Astrocyte (in vitro differentiated cells and primary cell): ENCODE measurements around the gene LHFPL5. TPM values are rescaled to one million over a fixed set of nuclear protein-coding genes. Genes with fewer than 3 reads are reported as not detected.

Experiments used
- DNase-seq: peaks from one replicate; pipeline ENCODE4 v3.0.0-alpha.2; 2010; ENCODE audit warnings: low read depth
- FAIRE-seq: peaks from 2 replicates; lab custom pipeline; 2011; peaks lifted over from hg19 to GRCh38; lab: Jason Lieb, UNC
- H2AFZ ChIP-seq: 2 replicates; pipeline ENCODE4 v1.6.0; 2012; ENCODE audit warnings: low read depth, low read length, inconsistent platforms
- H3K27ac ChIP-seq: 2 replicates; pipeline ENCODE4 v1.5.1; 2011; ENCODE audit warnings: low read depth, low read length, inconsistent platforms
- H3K27me3 ChIP-seq: 2 replicates; pipeline ENCODE4 v1.6.0; 2011; ENCODE audit warnings: low read length, inconsistent platforms; ENCODE audit not compliant: insufficient read depth
- H3K36me3 ChIP-seq: 2 replicates; pipeline ENCODE4 v1.5.1; 2011; ENCODE audit warnings: low read length, inconsistent platforms; ENCODE audit not compliant: insufficient read depth
- H3K4me1 ChIP-seq: 2 replicates; pipeline ENCODE4 v1.5.1; 2011; ENCODE audit warnings: low read length, inconsistent platforms; ENCODE audit not compliant: insufficient read depth
- H3K4me2 ChIP-seq: 2 replicates; pipeline ENCODE4 v1.6.0; 2012; ENCODE audit warnings: low read length, inconsistent platforms
- H3K4me3 ChIP-seq: 2 replicates; pipeline ENCODE4 v1.5.1; 2011; ENCODE audit warnings: low read depth, mild to moderate bottlenecking, low read length, inconsistent platforms; ENCODE audit not compliant: insufficient read depth
- H3K79me2 ChIP-seq: 2 replicates; pipeline ENCODE4 v1.6.0; 2012; ENCODE audit warnings: mild to moderate bottlenecking, low read length, inconsistent platforms; ENCODE audit not compliant: insufficient read depth
- H3K9ac ChIP-seq: 2 replicates; pipeline ENCODE4 v1.6.0; 2012; ENCODE audit warnings: mild to moderate bottlenecking, low read length, inconsistent platforms
- H3K9me3 ChIP-seq: 2 replicates; pipeline ENCODE4 v1.5.1; 2012; ENCODE audit warnings: low read depth, mild to moderate bottlenecking, low read length, inconsistent platforms; ENCODE audit not compliant: insufficient read depth
- H4K20me1 ChIP-seq: 2 replicates; pipeline ENCODE4 v1.6.0; 2012; ENCODE audit warnings: low read length, inconsistent platforms; ENCODE audit not compliant: insufficient read depth
- H3K27ac Mint-ChIP-seq: one replicate; pipeline ENCODE4 v1.8.0; 2021; ENCODE audit warnings: mild to moderate bottlenecking, mixed read lengths; ENCODE audit not compliant: unreplicated experiment
- H3K27me3 Mint-ChIP-seq: one replicate; pipeline ENCODE4 v1.8.0; 2021; ENCODE audit warnings: low read depth, mixed read lengths; ENCODE audit not compliant: unreplicated experiment
- H3K36me3 Mint-ChIP-seq: one replicate; pipeline ENCODE4 v1.8.0; 2021; ENCODE audit warnings: low read depth, mixed read lengths; ENCODE audit not compliant: unreplicated experiment
- H3K4me1 Mint-ChIP-seq: one replicate; pipeline ENCODE4 v1.8.0; 2021; ENCODE audit warnings: low read depth, mixed read lengths; ENCODE audit not compliant: unreplicated experiment
- H3K4me3 Mint-ChIP-seq: one replicate; pipeline ENCODE4 v1.8.0; 2021; ENCODE audit warnings: mild to moderate bottlenecking, moderate library complexity, mixed read lengths; ENCODE audit not compliant: unreplicated experiment
- H3K9me3 Mint-ChIP-seq: one replicate; pipeline ENCODE4 v1.8.0; 2021; ENCODE audit warnings: mild to moderate bottlenecking, mixed read lengths; ENCODE audit not compliant: unreplicated experiment
- EZH2 ChIP-seq: IDR thresholded peaks from 2 replicates; pipeline ENCODE4 v1.6.1; 2012; ENCODE audit warnings: mild to moderate bottlenecking, low read length, inconsistent platforms; ENCODE audit not compliant: insufficient read depth
- total RNA-seq: library from RNA; stranded (reverse); gene quantifications from 2 replicates; pipeline ENCODE4 v1.2.1, GENCODE V29; 2021
- TF ChIP-seq, protein P1 (sequence below): IDR thresholded peaks from 2 replicates; pipeline ENCODE4 v1.5.1; 2011; ENCODE audit warnings: low read depth, mild to moderate bottlenecking, inconsistent platforms, low read length, moderate library complexity; ENCODE audit not compliant: insufficient read depth

The LHFPL5 gene
- total RNA-seq, 1 donor from 2014 or later: not detected

DNA sequence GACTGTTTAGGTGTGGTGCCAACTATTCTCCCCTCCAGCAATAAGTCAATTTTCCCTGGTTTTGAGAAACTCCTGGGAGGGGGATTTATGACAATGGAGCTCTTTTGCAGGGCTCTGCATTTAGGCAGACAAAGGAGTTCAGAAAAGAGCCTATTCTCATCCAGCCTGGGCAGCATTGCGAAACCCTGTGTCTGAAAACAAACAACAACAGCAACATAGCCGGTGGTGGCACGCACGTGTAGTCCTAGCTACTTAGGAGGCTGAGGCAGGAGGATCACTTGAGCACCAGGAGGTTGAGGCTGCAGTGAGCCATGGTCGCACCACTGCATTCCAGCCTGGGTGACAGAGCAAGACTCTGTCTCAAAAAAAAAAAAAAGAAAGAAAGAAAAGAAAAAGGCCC lies 14.5 kb upstream of the LHFPL5 start:
- FAIRE-seq: no peak
- H3K27me3 Mint-ChIP-seq: peaks cover 49% of the 10 kb centered on the region

DNA sequence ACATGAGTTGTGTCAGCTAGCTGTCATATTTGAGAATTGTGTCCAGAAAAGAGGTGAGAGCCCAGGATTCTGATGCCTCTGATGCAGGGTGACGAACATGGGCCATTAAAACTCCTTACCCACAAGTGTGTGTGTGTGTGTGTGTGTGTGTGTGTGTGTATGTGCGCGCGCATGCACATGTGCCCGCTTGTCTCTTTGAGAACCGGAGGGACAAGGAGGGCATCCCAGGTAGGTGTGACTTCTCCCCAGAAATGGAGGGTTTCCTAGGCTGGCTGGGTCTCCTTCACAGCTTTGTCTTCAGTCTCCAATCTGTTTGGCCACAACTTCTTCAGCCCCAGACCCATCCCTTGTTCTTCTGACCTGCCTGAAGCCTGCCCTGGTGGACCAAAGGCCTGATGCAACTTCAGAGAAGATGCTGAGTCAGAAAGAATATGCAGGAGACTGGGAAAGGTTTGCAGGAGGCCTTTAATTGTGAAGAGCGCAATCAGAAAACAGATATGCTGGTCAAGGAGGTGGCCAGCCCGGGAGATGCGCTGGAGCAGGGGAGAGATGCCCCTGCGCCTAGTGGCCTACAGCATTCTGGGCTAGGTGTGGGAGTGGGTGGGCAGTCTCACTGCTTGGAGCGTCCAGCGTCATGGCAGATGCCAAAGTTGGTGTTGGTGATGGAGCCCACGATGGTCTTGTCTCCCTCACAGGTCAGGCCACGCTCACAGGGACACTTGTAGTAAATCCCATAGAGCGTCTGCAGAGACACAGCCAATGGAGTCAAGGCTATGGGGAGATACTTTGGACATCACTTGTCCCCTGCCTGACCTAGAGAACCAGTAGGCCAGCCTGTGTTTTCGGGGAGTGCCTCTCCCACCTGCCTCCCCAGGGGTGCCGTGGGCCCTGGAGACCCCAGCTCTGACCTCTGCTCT lies 10.4 kb upstream of the LHFPL5 start:
- Histone ChIP-seq H3K79me2 (no peaks in the 10 kb centered on the region), H3K9ac (no peak overlapping the region), H3K4me3 (no peak overlapping the region), H2AFZ (no peak overlapping the region), H3K36me3 (no peaks in the 10 kb centered on the region), H3K9me3 (no peaks in the 10 kb centered on the region), H3K27ac (no peak overlapping the region), H3K4me1 (no peaks in the 10 kb centered on the region), H3K27me3 (peaks cover 8% of the 10 kb centered on the region), H4K20me1 (no peaks in the 10 kb centered on the region), H3K4me2 (no peak overlapping the region)
- peaks cover 2% of the 10 kb centered on the region for H3K9me3 Mint-ChIP-seq
- H3K4me3 Mint-ChIP-seq: no peak overlapping the region
- H3K27ac Mint-ChIP-seq: no peak overlapping the region
- DNase-seq: no peak
- no peak for FAIRE-seq
- H3K36me3 Mint-ChIP-seq: peaks cover 3% of the 10 kb centered on the region
- no peak for TF ChIP-seq EZH2
- TF ChIP-seq, protein P1, sequence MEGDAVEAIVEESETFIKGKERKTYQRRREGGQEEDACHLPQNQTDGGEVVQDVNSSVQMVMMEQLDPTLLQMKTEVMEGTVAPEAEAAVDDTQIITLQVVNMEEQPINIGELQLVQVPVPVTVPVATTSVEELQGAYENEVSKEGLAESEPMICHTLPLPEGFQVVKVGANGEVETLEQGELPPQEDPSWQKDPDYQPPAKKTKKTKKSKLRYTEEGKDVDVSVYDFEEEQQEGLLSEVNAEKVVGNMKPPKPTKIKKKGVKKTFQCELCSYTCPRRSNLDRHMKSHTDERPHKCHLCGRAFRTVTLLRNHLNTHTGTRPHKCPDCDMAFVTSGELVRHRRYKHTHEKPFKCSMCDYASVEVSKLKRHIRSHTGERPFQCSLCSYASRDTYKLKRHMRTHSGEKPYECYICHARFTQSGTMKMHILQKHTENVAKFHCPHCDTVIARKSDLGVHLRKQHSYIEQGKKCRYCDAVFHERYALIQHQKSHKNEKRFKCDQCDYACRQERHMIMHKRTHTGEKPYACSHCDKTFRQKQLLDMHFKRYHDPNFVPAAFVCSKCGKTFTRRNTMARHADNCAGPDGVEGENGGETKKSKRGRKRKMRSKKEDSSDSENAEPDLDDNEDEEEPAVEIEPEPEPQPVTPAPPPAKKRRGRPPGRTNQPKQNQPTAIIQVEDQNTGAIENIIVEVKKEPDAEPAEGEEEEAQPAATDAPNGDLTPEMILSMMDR: no peak
- peaks cover 40% of the 10 kb centered on the region for H3K27me3 Mint-ChIP-seq
- H3K4me1 Mint-ChIP-seq: peaks cover 3% of the 10 kb centered on the region

More for the DNA sequence above, 14.5 kb upstream of the LHFPL5 start:
- H3K4me3 Mint-ChIP-seq: no peak overlapping the region
- Histone ChIP-seq H3K36me3 (no peaks in the 10 kb centered on the region), H4K20me1 (no peaks in the 10 kb centered on the region), H3K9ac (no peak overlapping the region), H3K79me2 (no peaks in the 10 kb centered on the region), H3K4me2 (no peak overlapping the region), H2AFZ (no peak overlapping the region), H3K9me3 (no peaks in the 10 kb centered on the region), H3K27ac (no peak overlapping the region), H3K4me1 (no peaks in the 10 kb centered on the region), H3K27me3 (peaks cover 30% of the 10 kb centered on the region), H3K4me3 (no peak overlapping the region)
- H3K9me3 Mint-ChIP-seq: peaks cover 4% of the 10 kb centered on the region
- peaks cover 3% of the 10 kb centered on the region for H3K36me3 Mint-ChIP-seq
- H3K4me1 Mint-ChIP-seq: peaks cover 3% of the 10 kb centered on the region
- no peak for TF ChIP-seq EZH2
- TF ChIP-seq, protein P1: no peak
- H3K27ac Mint-ChIP-seq: no peak overlapping the region
- DNase-seq: no peak

DNA sequence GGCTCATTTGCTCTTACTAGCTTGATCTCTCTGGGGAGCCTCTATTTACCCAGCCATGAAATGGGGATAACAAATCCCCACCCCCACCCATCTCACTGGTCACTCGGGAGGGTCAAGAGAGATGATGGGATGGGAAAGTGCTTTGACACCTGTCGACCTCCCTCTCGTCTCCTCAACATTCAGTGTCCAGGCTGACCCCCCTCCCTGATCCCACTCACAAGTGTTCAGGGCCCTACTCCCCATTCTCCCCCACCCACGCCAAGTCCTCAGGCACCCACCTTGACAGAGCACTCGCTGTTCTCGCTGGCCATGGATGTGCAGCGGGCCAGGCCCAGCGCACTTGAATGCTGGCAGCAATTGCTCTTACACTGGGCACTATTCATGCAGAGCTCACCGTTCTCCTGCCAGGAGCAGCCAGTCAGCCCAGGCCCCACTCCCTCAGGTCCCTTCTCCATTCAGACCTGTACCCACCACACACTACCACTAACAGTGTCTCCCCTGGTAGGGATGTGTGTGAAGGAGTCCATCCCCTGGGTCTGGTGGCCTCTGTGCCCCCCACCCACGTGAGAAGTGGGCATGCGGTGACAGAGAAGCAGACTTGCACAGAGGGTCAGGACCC lies 9.6 kb upstream of the LHFPL5 start:
- H3K4me2 ChIP-seq: no peak overlapping the region
- DNase-seq: no peak
- no peak overlapping the region for H3K4me3 ChIP-seq
- H3K4me3 Mint-ChIP-seq: peak overlapping the region; percentile 27
- no peak overlapping the region for H3K27ac ChIP-seq
- H2AFZ ChIP-seq: no peak overlapping the region
- no peak overlapping the region for H3K9ac ChIP-seq
- H3K79me2 ChIP-seq: no peaks in the 10 kb centered on the region
- no peaks in the 10 kb centered on the region for H3K4me1 ChIP-seq
- no peaks in the 10 kb centered on the region for H3K9me3 Mint-ChIP-seq
- TF ChIP-seq, protein P1: no peak
- TF ChIP-seq EZH2: no peak
- peaks cover 3% of the 10 kb centered on the region for H3K4me1 Mint-ChIP-seq
- no peaks in the 10 kb centered on the region for H3K36me3 ChIP-seq
- no peak for FAIRE-seq
- H3K9me3 ChIP-seq: no peaks in the 10 kb centered on the region
- H3K27ac Mint-ChIP-seq: no peak overlapping the region
- peaks cover 46% of the 10 kb centered on the region for H3K27me3 Mint-ChIP-seq
- peaks cover 6% of the 10 kb centered on the region for H3K27me3 ChIP-seq
- H4K20me1 ChIP-seq: no peaks in the 10 kb centered on the region
- peaks cover 3% of the 10 kb centered on the region for H3K36me3 Mint-ChIP-seq
